Prostate gland (tissue), 2 donors: ENCODE measurements around the gene GSG1.

Experiments used
- CTCF ChIP-seq, 4 experiments: fragments of 200-600 bp in 2 of 4; fragments of 450-650 bp in 2 of 4; sonication (generic) in 2 of 4; IDR thresholded peaks; 1 replicate in 3 of 4; 2 replicates in 1 of 4; pipeline ENCODE4 v1.5.1; 2016 to 2019; ENCODE audit warnings: antibody characterized with exemption in 4 of 4, mild to moderate bottlenecking in 2 of 4, moderate library complexity in 2 of 4
- POLR2A ChIP-seq: fragments of 450-650 bp; IDR thresholded peaks from one replicate; pipeline ENCODE4 v1.6.1; 2016; ENCODE audit warnings: antibody characterized with exemption, mild to moderate bottlenecking
- POLR2AphosphoS5 ChIP-seq: sonication (generic); formaldehyde crosslinking; IDR thresholded peaks from one replicate; pipeline ENCODE4 v1.6.1; 2017; ENCODE audit warnings: antibody characterized with exemption

- TF ChIP-seq CTCF (IDR thresholded peaks at IDR 0.05): no peak
- TF ChIP-seq POLR2AphosphoS5: no peak
- no peak for TF ChIP-seq POLR2A
Measured at GRCh38 chr12:13095266-13095995, 8.0 kb downstream of the GSG1 start.
